GM04503 (cell line): ENCODE measurements around the gene SCNM1.

Source experiments
- DNase-seq: peaks from one replicate; pipeline ENCODE4 v3.0.0-alpha.2; 2012; ENCODE audit warnings: low read depth

Gene SCNM1

DNA sequence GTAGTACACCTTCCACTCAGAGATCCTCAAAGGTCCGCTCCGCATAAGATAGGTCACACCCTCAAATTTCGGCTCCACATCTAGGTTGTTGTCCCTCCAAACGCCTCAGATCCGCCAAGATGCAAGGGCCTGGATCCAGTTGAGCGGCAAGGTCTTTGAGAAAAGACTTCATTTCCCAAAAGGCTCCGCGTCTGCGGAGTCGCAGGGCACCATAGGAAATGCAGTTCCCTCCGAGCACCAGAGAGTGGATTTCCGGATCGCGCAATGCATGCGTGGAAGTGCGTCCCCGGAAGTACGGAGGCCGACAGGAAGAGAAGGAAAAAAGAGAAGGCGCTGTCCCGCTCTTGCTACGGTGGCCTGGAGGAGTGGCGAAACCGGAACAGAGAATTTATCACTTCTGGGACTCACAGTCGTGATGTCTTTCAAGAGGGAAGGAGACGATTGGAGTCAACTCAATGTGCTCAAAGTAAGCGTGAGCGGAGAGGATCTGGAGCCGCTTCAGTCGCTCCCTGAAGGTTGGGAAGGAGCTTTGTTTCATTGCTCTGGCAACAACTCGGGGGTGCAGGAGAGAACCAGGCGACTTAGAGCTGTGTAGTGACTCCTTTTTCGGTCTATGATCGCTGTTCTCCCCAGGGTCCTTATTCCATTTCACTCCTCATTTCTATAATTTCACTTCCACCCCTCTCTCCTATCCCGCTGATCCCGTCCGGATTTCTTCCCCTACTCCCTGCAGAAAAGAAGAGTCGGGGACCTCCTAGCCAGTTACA lies at the start of gene SCNM1, which contains the start of gene LYSMD1:
Gene SCNM1 (plus strand): TSS at position 407 of the 767 bp plus-strand sequence. CDS start 9 bp downstream, at position 416.
Gene LYSMD1 (minus strand): TSS at position 165 of the 767 bp plus-strand sequence. CDS start 644 bp downstream, outside the sequence.
- DNase-seq: peak; percentile 98

DNA sequence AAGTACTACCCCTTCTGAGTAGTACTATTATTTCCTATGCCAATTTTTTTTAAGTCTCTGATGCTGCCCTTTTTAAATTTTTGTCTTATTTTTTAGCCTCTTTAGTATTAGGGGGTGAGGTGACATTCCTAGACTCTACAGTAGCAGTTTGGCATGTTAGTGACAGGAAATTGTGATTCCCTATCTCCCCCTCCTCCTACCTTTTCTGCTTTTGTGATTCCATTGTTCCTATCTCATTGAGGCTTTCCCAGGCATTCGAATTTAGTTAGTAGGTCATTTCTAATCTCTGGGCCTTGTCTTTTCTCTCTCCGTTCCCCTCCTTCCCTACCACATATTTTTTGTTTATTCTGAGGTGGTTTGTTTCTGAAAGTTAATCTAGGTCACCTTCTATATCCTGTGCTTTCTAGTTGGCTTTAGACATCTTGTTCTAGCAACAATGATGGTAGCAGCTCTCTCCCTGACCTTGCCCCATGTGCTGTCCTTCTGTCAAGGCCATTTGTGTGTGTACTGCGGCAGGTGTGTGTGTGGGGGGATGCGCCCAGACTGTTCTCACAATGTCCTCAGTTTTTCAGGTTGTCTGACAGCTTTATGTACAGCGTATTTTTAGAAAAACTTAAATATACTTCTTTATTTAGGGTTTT lies 41.1 kb upstream of the SCNM1 start:
- DNase-seq: no peak

DNA sequence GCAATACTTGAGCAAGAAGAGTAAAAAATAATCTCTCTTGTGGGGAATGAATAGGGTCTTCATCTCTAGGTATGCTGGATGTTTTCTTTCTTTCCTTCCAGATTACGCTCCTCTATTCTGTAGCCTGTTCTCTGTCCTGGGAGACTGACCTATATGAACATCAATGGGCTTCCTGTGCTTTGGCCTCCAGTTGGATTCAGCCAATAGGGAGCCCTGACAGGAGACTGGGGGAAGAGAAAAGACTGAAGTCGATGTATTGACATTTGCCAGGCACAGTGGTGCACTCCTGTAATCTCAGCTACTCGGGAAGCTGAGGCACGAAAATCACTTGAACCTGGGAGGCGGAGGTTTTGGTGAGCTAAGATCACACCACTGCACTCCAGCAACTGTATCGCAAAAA lies 37.1 kb upstream of the SCNM1 start:
- DNase-seq: no peak

DNA sequence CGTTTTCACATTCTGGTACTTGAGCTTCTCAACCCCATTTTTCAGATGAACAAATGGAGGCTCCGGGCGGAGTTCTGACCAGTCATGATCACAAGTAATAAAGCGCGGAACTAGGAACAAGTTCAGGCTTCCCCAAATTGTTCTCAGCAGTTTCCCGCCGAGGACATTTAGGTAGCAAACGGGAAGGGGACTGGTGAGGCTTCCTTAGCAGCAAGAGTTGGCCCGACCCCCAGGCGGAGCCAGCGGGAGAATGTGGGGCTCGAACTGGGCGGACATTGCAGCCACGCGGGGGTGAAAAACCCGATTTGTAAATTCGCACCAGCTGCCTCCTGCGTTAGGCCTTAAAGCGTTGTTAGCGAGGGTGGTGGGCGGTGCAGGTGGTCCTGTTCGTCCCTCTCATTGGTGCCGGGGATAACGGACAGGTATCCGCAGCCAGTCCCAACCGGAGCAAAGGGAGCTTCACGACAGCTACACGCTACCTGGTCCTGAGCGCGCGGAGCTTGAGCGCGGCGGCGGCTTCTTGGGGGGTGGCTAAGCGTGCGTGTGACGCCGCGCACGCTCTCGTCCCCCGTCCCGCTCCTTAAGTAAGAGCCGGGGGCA lies 34.9 kb upstream of the SCNM1 start:
- DNase-seq: no peak

DNA sequence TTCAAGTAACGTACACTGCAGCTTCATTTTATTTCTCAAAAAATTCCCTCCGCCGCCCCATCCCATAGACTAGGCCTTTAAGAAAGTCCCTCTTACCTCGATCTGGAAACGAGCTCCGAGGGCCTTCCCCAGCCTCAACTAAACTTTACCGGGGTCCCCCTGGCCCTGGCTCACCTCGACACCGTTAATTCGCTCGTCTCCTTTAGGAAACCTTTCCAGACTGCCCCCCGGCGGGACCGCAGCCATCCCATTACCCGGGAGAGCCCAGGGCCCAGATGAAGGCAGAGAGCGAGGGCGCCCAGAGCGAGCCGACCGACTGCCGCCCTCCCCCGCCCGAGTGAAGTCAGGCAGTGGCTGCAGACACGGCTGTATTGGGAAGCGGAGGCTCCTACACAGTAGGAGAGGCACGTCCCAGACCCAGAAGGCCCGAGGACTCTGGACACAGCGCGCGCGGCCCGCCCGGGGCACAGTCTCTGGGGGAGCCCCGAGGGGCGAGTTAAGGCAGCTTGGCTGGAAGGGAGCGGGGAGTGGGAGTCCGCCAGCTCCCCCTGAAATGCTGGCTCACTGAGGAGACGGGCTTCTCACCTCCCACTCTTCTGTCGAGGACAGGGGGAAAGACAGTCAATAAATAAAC lies 34.1 kb upstream of the SCNM1 start:
- no peak for DNase-seq

DNA sequence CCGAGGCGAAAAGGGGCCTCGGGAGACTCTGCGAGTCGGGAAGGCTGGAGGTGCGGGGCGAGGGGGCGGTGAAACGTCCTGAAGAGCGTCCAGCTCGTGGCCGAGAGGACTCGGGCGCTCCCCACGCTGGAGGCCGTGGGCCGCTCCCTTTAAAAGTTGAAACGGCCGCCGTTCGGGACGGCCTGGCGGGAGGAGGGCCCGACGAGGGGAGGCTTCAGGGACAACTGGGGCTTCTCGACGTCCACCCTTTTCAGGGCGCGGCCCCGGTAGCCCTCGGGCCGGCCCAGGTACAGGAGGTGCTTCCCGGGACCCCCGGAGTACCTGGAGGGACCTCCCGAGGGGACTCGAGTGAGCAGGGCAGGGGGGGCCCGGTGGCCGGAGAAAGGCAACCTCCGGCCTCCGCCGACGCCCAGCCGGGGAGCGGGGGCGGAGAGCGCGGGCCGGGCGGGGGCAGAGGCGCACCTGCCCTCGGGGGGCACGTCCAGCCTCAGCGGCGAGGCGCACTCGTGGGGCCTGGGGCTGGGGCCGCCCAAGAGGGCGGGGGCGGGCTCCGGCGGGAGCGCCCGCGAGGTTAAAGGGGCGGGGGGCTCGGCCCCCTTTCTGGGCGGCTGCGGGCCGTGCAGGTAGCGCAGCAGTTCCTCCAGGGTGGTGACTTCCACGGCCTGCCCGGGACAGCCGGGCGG lies 33.5 kb upstream of the SCNM1 start:
- no peak for DNase-seq

GRCh38 chr1:151133018-151133806 lies 32.7 kb upstream of the SCNM1 start:
- DNase-seq: no peak

GRCh38 chr1:151134396-151134795 lies 31.5 kb upstream of the SCNM1 start:
- DNase-seq: no peak

GRCh38 chr1:151134991-151135390 lies 31.0 kb upstream of the SCNM1 start:
- no peak for DNase-seq

- DNase-seq: no peak
Observed at GRCh38 chr1:151135433-151136385, 30.2 kb upstream of the SCNM1 start.

- DNase-seq: no peak
Observed at GRCh38 chr1:151137789-151138188, 28.2 kb upstream of the SCNM1 start.

- DNase-seq: no peak
Observed at GRCh38 chr1:151142411-151143056, 23.4 kb upstream of the SCNM1 start.

DNA sequence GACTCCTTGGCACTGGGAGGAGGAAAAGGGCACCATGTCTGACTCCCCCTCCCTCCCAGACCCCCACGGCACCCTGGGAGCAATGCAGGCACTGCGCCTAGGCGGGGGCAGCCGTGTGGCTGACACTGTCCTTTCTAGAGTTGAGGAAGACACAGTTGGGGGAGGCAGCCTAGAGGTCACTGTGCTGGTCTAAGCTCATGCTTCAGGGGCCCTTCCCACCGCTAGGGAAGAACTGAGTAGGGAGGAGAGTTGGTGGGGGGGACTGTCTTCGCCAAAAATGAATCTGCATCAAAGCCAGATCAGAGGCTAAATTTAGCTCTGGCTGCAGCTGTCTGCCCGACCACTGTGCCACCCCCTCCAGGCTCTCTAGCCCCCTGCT lies 22.9 kb upstream of the SCNM1 start:
- DNase-seq: no peak

DNA sequence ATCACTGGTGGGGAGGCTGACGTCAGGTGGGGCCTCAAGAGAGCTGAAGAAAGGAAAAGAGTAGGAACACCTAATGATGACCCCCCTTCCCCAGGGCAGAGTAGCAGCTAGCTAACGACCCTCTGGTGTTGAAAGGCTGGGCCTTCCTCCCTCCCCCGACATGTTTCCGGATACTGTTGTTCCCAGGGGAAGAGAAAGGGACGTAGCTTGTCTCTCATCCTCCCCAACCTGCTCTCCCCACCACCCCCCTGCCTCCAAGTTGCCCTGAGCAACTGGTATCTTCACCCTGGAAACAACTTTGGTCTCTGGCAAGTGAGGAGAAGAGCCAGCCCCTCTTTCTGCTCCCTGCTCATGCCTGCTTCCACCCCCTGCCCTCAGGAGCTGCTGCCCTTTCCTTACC lies 22.0 kb upstream of the SCNM1 start:
- DNase-seq: no peak

GRCh38 chr1:151144474-151145303 lies 21.3 kb upstream of the SCNM1 start:
- no peak for DNase-seq

GRCh38 chr1:151145304-151146071 lies 20.5 kb upstream of the SCNM1 start:
- no peak for DNase-seq

GRCh38 chr1:151146072-151146411 lies 19.9 kb upstream of the SCNM1 start:
- no peak for DNase-seq
